Kidney (tissue), 14 donors: ENCODE data around the gene SKOR1. TPM values are rescaled to one million over a fixed set of nuclear protein-coding genes. Genes with fewer than 3 reads are reported as not detected.
A peak's percentile ranks its signal among the peaks of the same experiment; 100 is the strongest.

Experiments
- DNase-seq, 5 donors: peaks; one replicate each; pipeline ENCODE4 v3.0.0-alpha.2; 2013 to 2020
- FAIRE-seq: peaks from 2 replicates; lab custom pipeline; 2012; peaks lifted over from hg19 to GRCh38; lab: Jason Lieb, UNC
- H3K27ac ChIP-seq, 2 donors: one replicate each; pipeline ENCODE4 v1.7.0; 2013; ENCODE audit warnings: low read depth in 2 of 2, low read length in 2 of 2, inconsistent platforms in 1 of 2
- H3K27me3 ChIP-seq: one replicate; pipeline ENCODE4 v1.7.1; 2013; ENCODE audit warnings: low read length, inconsistent platforms; ENCODE audit not compliant: control insufficient read depth, insufficient read depth
- H3K36me3 ChIP-seq, 3 donors: one replicate each; pipeline versions ENCODE4 v1.7.0 to v1.7.1; 2013; ENCODE audit warnings: low read length in 3 of 3, control low read depth in 1 of 3, inconsistent platforms in 1 of 3; ENCODE audit not compliant: insufficient read depth in 3 of 3, control insufficient read depth in 2 of 3
- H3K4me1 ChIP-seq, 3 donors: one replicate each; pipeline versions ENCODE4 v1.7.0 to v1.7.1; 2013; ENCODE audit warnings: low read length in 3 of 3, inconsistent platforms in 1 of 3, low read depth in 1 of 3; ENCODE audit not compliant: control insufficient read depth in 2 of 3, insufficient read depth in 2 of 3
- H3K4me3 ChIP-seq, 3 donors: one replicate each; pipeline versions ENCODE4 v1.7.0 to v1.8.1; 2013; ENCODE audit warnings: low read length in 3 of 3, control low read depth in 1 of 3, inconsistent platforms in 1 of 3
- H3K9ac ChIP-seq, 3 donors: one replicate each; pipeline versions ENCODE4 v1.7.0 to v1.7.1; 2013; ENCODE audit warnings: low read length in 3 of 3, control low read depth in 1 of 3, inconsistent platforms in 1 of 3
- H3K9me3 ChIP-seq, 3 donors: one replicate each; pipeline versions ENCODE4 v1.7.0 to v1.7.1; 2013; ENCODE audit warnings: low read length in 3 of 3, control low read depth in 1 of 3, inconsistent platforms in 1 of 3; ENCODE audit not compliant: control insufficient read depth in 2 of 3, insufficient read depth in 1 of 3
- CTCF ChIP-seq: IDR thresholded peaks from 3 replicates; pipeline ENCODE4 v1.5.1; 2012; ENCODE audit warnings: mild to moderate bottlenecking, moderate library complexity, borderline replicate concordance; ENCODE audit not compliant: insufficient read depth; ENCODE audit errors: extremely low read depth
- intact Hi-C: fragments of 100-400 bp; cut with DNase I; formaldehyde crosslinking; loops from one replicate; pipeline ENCODE4 v1.11.1; 2022
- polyA plus RNA-seq: library from polyadenylated mRNA; stranded (reverse); fragments of 350-450 nt; fragmentation: Illumina TruSeq; extraction: RNeasy Lipid Tissue Mini Kit (QIAGEN cat#74804); gene quantifications from one replicate; pipeline ENCODE4 v1.2.3, GENCODE V29; 2014; ENCODE audit warnings: low read depth, low replicate concordance; ENCODE audit not compliant: insufficient read depth
- total RNA-seq: library from RNA; stranded (reverse); fragmentation: NEBNext Ultra II Directional; extraction: Animal tissue kit (Norgen Biotek cat#: 25700); gene quantifications from one replicate; pipeline ENCODE4 v1.2.1, GENCODE V29; 2021
- donor health status: control.
- donor health status: control.
- donor health status: control.
- donor health status: control.
- donor health status: control.
- donor health status: DM: yes; HTN: yes; CAD: no.
- donor health status: Normal renal cell carcinoma (clear cell type).

The SKOR1 gene
- total and polyA plus RNA-seq, 2 donors from 2014 or later: 0.22 to 0.57 TPM

GRCh38 chr15:67819636-67820035 is 5.7 kb upstream of the SKOR1 start:
- peaks cover 0 to 2% (median 0%) of the 10 kb centered on the region in 3 donors for H3K4me1 ChIP-seq
- DNase-seq (peak in 1 of 5 donors; percentile 63), FAIRE-seq (no peak)
- H3K36me3 ChIP-seq: no peaks in the 10 kb centered on the region
- no peak overlapping the region for H3K9ac ChIP-seq
- no peak for TF ChIP-seq CTCF
- intact Hi-C loops: no loop called here
- no peak overlapping the region for H3K27ac ChIP-seq
- no peak overlapping the region for H3K4me3 ChIP-seq
- H3K9me3 ChIP-seq: peaks cover 0 to 9% (median 0%) of the 10 kb centered on the region in 3 donors
- H3K27me3 ChIP-seq: peaks cover 47% of the 10 kb centered on the region

- Histone ChIP-seq H3K36me3 (no peaks in the 10 kb centered on the region), H3K9ac (no peak overlapping the region), H3K4me3 (no peak overlapping the region), H3K27me3 (peaks cover 50% of the 10 kb centered on the region), H3K9me3 (peaks cover 0 to 6% (median 0%) of the 10 kb centered on the region in 3 donors), H3K27ac (no peak overlapping the region), H3K4me1 (peaks cover 0 to 2% (median 0%) of the 10 kb centered on the region in 3 donors)
- no peak for TF ChIP-seq CTCF
- peak in 1 of 5 donors; percentile 46 for DNase-seq
- FAIRE-seq: no peak
- intact Hi-C loops: no loop called here
Measured at GRCh38 chr15:67820122-67820991, 5.0 kb upstream of the SKOR1 start.

GRCh38 chr15:67820992-67821783 is 4.1 kb upstream of the SKOR1 start:
- Histone ChIP-seq H3K27me3 (peaks cover 55% of the 10 kb centered on the region), H3K4me3 (no peak overlapping the region), H3K4me1 (peaks cover 0 to 5% (median 0%) of the 10 kb centered on the region in 3 donors), H3K27ac (no peak overlapping the region), H3K36me3 (no peaks in the 10 kb centered on the region), H3K9me3 (no peaks in the 10 kb centered on the region), H3K9ac (no peak overlapping the region)
- FAIRE-seq (no peak), DNase-seq (peak; percentile 79 to 91 (median 87))
- no peak for TF ChIP-seq CTCF
- intact Hi-C loops: no loop called here
